CD4-positive, alpha-beta T cell treated with Interleukin-6 for 4 hours (primary cell): Measurements from ENCODE around the gene TLX3.
"Not testable (repeated sequence)": the region's sequence is repeated elsewhere in the genome, so short reads cannot be mapped to it uniquely, and the experiment has no call there.

Experiments
- DNase-seq: peaks from one replicate; pipeline ENCODE4 v3.0.0-alpha.2; 2020; ENCODE audit warnings: mixed read lengths

Gene TLX3

DNA sequence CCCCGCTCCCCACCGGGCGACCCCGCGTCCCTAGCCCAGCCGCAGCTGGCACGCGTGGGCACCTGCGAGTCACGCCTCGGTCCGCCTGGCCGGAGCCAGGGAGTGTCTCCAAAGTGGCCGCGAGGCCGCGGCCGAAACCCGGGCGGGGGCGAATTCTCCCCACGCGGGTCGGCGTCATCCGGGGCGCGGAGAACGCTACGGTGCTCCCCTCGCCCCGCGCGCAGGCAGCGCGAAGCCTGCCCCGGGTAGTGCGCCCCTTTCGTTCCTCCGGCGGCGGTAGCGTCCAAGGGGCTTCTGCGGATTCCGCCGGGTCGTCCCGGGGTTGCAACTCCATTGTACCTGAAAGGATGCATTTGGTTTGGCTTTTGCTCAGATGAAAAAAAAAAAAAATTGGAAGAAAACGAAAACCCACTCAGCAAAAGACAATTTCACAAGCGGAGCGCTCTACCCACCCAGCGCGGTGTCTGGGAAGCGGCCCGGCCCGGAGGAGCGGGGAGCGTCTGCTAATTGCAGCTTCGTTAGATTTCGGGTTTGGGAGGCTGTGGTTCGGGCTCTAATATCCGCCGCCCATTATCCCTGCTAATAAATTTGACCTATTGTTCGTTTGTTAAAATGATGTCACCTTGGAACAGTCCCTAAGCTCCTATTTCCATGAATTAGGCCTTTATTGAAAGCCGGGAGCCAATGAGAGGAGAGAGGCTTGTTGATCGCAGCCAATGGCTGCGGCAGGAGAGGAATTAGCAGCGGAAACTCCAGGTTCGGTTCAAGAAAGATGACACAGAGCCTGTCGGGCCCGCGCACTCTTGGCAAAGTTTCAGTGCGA is at the start of gene TLX3:
Gene TLX3, plus strand, starts transcription at position 796 of the 823 bp plus-strand sequence. CDS start 118 bp downstream, outside the sequence.
- no peak for DNase-seq

DNA sequence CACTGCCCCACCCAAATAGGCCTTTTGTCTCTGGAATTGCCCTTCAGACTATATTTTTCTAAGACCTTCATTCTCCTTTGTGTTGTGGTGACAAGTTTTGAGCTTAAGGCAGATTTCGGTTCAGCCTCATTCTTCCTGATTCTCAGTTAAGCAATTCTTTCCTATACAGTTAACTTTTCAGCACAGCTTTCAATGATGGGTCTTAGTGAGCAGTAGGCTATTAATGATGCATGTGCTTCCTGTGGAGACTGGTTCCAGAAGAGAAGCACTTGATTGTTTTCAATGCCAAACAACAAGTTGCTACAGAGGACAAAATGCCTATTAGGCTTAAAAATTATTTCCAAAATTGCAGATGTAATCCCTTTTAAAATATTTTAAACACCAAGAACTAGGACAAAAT is 47.7 kb upstream of the TLX3 start:
- no peak for DNase-seq

DNA sequence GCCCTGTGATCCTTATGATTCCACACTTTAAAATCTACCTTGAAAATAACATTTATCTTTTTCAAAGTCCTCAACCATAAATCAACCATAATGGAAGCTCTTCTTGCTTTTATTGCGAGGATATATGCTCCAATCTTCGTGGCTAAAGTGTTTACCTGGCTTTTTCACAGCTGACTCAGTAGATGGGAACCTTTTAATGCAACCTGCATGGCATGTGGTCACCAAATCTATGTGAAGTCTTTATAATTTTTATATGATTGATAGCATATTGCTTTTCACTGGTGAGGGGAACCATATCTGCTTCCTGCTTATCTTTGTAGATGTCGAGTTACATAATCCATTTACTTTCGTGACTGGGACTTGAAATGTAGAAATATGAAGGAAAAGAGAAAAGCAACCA is 47.1 kb upstream of the TLX3 start:
- DNase-seq = no peak

DNA sequence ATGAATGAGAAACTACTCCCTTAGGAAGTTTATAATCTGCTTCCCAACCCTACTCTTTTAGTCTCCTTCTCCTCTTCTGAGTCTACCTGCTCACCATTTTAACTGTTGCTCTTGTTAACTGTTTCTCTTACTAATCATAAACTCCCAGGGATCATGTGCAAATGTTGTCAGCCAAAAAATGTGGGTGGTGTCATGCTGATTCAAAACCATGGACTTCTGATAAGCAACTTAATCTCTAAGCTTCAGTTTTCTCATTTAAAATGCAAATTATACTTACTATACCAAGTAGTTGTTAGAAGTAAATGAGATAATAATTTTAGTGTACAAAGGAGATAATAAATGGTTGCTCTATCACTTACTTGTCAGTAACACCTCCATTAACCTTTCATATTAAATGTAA is 45.9 kb upstream of the TLX3 start:
- DNase-seq = no peak

DNA sequence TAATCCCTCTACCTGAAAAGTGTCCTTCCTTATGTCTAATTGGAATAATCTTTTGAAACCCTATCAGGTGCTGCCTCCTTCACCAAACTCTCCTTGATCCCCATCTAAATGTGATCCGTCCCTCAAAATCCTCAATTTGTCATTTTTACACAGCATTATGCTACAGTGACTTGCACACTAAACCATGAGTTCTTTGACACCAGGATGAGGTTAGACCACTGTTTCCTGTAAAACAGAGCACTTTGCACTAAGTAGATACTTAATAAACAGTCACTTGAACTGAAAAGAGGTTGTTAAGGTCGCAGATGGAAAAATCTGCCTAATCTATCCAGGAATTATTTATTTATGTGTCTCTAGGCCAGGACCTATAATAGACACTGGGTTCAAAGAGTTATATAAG is 44.2 kb upstream of the TLX3 start:
- no peak for DNase-seq

DNA sequence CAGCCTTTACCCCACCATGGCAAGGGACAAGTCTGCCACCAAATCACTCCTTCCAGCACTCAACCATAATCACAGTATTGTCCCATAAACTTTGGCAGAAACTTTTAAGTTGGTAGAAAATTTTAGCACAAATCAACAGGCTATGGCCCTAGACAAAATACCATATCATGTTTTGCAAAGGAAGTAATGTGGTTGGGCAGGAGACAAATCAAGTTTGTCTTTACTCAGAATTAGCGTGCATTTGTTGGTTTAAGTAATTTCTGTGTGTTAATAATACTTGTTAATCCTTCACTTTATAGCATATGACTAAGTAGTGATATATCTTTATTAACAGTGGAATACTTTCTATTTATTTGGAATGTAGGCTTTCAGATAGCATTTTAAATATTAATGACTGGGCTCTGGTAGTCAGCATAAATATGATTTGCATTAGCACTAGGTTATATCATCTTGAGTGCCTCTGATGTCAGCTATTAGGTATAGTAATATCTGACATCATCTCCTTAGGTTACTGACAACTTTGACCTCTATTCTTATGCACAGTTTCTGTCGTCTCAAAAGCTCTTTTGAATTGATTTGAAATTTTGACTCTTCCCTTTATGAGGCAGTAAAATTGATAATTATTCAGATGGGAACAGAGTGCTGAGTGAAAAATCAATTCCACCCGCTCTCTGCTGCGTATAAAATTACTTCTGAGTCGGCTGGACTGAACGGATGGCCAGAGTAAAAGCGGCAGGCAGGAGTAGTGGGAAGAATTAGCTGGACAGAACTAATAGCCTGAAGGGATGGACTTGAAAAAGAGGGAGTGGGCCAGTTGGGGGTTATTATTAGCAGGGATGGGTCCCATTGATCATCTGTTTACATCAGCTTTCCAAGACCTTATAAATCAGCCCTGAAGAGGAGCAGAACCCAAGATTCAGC is 40.1 kb upstream of the TLX3 start:
- no peak for DNase-seq

DNA sequence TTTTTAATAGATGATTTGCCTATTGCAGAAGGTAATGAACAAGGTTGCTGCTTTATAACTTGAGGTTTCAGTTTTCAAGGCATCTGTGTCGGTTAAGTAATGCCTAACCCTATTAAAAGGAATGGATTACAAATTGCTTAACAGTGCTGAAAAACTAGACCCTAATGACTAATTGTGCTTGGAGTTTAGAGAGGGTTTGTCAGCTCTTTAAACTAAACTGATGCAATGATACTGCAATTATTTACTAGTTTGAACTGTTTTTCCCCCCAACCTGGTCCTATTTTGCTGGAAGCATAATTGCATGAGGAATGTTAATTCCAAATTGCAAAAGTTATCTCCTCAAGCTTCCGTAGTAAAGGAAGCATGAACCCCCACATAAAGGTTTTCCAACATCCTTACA is 39.3 kb upstream of the TLX3 start:
- DNase-seq = no peak

DNA sequence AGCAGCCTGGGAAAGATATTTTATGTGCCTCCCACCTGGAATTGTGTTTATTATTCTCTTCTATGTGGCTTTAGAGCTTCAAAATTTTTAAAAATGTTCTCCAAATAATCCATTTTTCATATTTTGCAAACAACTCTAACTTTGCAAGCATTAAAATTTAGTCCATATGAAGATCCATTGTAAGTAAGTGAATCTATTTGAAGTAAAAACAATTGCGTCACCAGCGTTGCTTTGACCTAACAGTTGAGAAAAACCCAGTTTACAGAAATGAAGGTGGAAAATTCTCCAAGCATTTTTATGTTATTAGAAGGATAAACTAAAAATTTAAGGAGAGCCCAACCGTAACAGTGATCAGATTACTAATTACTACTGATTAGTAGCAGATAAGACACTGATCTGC is 38.9 kb upstream of the TLX3 start:
- DNase-seq = no peak

DNA sequence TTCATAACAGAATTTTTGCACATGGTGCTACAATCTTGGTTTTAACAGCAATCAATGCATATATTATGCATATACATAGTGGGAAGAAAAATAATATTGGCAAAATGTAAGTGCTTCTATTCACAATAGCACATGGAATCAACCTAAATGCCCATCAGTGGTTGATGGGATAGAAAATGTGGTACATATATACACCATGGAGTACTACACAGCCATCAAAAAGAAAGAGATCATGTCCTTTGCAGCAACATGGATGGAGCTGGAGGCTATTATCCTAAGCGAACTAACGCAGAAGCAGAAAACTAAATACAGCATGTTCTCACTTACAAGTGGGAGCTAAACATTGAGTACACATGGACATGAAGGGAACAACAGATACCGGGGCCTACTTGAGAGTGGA is 37.2 kb upstream of the TLX3 start:
- no peak for DNase-seq

DNA sequence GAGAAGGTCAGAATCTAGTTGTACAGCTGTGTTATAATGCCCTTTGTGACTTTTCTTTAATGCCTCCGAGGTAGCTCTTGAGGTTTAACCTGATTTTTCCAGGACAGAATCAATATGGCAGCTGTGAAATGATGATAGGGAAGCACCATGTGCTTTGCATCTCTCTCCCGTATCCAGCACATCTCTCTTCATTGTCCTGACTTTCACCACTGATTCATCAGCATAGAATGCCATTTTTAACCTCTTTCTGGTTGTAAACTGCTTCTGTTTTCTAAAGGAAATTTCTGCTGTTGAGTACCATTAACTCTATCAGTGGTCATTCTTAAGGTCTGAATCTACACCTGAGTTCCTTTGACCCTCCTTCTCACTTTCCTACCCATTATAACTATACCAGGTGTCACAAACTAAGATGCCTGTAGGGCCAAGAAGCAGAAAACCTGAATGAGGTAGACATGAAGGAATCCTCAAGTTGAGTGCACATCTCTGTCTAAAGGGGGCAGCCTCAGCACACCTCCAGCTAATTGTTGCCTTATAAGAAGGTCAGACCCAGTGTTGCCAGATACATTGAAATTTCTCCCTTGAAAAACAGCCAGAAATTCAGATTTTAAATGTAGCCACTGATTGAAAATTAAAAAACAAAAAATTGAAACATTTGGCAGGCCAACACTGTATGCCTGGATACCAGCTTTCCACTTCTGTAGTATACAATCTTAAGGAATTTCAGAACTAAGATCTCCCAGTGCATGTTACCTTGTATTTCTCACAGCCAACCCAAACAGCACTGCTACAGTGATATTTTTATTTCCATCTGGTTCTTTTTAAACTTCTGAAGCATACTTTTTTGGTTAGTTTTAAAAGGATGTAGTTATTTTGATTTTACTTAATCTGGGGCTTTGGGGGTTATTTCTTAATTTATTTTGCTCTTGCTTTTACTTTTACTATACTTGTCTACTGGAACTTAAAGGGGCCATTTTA is 35.8 kb upstream of the TLX3 start:
- DNase-seq = no peak

DNA sequence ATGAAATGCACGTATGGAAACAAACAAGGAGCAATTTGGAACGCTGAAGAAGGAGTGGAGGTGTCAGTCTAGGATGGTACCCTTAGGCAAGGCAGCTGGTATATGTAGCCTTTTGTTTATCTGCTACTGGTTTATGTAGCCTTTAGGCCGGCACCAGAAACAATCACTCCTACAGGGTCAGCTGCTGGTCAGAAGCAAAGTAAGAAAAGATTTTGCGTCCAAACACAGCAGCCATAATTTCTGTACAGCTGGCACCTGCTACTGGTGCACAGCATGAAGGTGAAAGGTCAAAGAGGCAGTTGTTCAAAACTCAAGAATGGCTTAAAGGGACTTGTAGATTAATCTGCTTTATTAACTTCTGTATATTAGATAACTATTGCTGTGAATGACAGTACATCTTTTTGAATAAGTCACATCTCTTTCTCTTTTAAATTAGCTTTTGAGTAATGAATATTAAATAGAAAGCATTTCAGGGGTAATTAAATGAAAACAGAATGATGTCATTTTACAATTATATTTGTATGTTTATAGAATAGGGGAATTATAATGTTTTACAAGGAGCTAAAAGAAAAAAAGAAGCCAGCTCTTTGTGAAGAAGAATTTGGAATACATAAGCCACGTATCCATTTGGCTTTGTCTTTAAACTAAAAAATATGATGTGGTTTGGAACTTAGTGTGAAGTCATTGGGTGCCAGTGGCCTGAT is 33.1 kb upstream of the TLX3 start:
- DNase-seq = no peak

DNA sequence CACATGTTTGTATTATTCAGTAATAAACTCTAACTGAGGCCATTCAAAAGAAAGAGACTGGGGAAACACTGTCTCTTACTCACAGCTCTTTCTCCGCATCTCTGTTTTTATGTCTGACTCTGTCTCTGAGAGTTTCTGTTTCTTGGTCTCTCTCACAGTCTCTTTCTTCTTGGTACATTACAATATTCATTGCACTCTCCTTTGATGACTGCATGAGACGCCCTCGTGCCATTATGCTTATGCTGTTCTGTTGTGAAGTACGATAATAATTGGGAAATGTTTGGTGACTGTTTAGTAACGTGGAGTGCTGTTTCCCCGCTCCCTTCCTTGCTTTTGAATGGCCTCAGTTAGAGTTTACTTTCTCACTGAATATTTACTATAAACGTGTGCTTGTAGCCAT is 25.3 kb upstream of the TLX3 start:
- DNase-seq = no peak

DNA sequence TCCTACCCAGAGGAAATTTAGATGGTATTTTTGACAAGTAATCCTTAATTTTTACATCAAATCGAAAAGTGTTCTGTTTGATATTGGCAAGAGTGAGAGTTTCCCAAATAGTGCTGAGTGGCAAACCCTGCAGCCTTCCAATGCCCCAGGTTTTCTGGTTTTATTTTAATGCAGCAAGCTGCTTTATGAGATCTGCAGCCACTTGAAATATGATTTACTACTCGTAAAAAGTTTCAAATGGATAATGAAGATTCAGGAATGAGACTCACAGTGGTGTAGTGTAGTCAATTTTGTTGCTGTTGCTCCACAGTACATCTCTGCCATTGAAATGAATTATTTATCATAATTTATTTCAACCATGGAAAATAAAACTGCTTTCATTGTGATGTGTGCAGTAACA is 23.6 kb upstream of the TLX3 start:
- no peak for DNase-seq

DNA sequence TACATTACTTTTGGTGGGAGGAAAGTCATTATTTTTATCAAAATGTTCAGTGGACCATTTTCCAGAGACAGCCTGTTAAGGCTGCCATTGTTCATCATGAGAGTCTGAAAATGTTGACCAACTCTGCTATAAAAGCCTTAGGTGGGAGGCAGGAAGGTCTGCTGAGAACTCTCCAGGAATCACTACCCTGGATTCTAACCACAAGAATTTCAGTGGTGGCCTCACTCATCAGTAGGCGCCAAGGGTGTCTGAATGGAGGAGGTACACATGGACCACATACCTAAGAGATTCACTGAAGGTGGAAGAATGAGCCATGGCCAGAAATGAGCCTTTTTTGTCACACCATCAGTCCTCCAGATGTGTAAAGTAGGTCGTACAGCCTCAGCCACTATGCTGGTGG is 21.0 kb upstream of the TLX3 start:
- DNase-seq = no peak

DNA sequence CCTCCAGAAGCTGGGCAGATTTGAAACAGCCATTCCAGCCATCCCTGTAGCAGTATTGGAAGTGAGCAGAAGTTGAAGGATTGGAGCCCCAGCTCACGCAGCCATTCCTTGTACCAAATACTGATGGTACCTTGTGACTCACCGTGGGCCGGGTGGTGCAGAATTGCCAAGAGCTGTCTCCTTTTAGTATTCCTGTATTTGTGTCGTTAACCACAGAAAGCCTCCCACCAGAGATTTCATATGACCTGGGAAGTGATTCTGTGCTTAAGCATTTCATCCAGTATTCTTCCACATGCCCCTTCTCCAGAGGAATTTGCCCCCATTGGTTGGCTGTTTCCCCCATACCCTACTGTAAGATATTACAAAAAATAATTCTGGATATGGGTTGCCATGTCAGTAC is 17.7 kb upstream of the TLX3 start:
- no peak for DNase-seq

DNA sequence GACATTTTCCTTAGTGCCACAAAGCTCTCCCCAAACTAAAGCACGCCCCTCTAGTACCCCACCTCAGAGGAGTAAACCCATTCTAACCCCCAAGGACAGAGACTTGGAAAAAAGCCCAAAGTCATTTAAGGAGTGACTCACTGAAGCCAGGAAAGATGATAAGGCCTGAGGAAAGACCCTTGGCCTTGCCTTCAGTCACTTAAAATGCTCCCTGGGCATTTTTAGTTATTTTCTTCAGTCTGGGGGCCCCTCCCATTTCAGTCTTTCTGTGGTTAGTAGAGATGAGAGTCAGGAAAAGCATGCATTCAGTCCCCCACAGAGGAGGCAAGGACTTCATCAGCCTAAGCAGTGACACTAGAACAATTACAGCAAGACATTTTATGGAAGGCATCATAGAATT is 13.7 kb upstream of the TLX3 start:
- DNase-seq = no peak

DNA sequence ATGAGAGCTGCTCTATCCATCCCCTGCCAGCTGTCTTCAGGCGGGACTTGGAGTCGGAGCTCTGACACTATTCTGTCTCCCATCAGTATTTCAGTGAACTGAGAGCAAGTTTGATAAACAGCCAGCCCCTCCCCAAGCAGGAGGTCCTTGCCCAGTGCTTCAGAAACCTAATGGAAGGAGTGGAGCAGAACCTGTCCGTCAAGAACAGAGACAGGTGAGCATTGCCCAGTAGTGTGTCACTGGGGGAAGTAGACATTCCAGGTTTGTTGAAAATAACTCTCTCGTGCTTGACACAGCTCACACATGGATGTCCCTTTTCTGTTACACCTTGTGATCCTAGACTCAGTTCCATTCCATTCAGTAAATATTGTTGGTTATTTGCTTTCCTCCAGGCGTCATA is 13.2 kb upstream of the TLX3 start:
- no peak for DNase-seq

DNA sequence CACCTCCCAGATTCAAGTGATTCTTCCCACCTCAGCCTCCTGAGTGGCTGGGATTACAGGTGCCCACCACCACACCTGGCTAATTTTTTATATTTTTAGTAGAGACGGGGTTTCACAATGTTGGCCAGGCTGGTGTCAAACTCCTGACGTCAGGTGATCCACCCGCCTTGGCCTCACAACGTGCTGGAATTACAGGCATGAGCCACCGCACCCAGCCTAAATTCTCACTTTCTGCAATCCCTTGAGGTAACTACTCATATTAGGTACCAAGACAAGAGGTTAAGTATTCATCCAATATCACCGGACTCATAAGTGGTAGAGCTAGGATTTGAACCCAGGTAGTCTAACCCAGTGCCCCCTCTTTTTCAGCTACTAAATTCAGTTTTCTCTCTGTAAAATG is 11.1 kb upstream of the TLX3 start:
- DNase-seq = not testable (repeated sequence)

DNA sequence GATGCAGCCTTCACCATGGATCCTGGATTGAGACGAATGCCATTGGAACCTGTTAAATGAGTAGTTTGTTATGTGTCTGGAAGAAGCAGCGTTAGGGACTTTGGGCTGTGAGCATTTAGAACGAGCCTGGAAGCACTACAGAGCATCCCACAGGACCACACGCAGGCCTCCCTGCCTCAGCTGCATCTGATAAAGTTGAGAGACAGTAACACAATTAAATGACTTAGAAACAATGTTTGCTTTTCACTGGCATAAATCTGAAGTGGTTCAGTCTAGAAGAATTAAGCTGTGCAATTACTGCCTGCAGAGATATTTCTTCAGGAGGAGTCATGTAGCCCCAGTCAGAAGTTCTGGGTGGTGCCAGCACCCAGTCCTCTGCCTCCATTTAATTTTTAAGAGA is 9.8 kb upstream of the TLX3 start:
- no peak for DNase-seq

DNA sequence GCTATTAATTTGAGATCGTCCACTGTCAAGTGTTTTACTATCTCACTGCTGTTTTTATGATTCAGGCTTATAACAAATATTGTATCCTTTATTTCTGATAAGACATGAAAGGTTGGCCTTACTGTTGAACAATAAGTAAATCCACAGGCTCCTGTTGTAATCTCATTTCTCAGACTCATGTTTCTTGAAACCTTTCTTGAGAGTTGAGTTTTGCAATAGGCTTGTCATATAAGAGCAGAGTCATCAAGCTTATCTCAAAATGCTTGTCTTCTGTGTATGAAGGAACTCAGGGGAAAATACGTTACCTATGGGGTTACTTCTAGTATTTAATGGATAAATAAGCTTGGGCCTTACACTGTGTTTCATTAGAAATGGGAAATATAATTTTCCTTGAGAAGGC is 9.2 kb upstream of the TLX3 start:
- DNase-seq = no peak

DNA sequence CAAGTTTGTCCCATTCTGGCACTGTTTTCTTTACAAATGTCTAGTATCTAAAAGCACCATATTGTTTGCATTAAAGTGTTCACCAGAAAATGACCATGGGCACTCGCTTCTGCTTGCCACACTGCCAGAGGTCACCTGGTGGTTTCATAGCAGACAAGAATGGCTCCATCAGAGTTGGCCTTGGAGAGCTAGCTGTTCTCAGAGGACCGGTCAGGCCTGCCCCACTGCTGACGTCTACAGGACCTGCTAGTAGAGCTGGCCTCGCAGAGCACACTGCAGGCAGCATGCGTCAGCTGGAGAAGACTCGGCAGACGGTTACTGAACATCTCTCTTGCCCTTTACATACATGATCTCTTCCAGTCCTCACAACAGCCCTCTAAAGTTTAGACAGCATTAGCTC is 8.7 kb upstream of the TLX3 start:
- no peak for DNase-seq

DNA sequence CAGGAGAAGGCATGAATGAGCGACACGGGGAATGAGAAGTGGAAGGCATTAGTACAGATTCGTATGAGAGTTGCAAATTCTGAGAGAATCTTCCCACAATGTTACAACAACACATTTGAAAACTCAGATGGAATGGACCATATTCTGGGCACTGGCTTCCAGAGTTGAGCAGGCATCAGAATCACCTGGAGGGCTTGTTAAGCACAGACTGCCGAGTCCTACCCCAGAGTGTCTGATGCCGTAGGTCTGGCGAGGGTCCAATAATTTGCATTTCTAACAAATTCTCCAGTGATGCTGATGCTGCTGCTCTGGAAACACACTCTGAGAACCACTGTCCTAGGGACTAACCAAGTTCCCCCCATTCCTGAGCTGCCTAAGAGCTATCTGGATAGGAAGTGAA is 2.9 kb upstream of the TLX3 start:
- DNase-seq = no peak
